ENCODE results near the gene AACS. TPM values are rescaled to one million over a fixed set of nuclear protein-coding genes. Genes with fewer than 3 reads are reported as not detected.
"Not testable (repeated sequence)": the region's sequence is repeated elsewhere in the genome, so short reads cannot be mapped to it uniquely, and the experiment has no call there.

The AACS gene
- total RNA-seq, 1 donor, result 44.9 TPM

DNA sequence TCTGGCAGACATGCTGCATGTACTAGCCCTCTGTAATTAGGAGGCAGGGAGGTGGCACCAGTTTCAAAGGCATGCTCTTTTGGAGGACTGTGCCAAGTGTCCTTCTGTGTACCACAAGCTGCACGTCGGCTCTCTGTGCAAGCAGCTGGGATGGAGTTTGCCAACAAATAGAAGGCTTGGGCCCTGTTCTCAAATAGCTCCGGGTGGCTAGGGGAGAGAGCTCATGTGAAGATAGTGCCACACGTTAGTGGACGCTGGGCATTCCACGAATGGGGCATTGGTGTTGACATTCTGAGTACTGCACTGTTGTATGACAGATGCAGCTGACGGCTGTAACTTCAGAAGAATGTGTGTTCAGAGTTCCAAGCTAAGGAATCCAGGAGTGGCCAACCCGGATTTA is 4.4 kb downstream of the AACS start:
- no peak for DNase-seq (ENCODE audit: low read depth)
- no peak overlapping the region for H3K4me3 ChIP-seq (ENCODE audit: low read depth, low read length)
- TF ChIP-seq, protein P1, sequence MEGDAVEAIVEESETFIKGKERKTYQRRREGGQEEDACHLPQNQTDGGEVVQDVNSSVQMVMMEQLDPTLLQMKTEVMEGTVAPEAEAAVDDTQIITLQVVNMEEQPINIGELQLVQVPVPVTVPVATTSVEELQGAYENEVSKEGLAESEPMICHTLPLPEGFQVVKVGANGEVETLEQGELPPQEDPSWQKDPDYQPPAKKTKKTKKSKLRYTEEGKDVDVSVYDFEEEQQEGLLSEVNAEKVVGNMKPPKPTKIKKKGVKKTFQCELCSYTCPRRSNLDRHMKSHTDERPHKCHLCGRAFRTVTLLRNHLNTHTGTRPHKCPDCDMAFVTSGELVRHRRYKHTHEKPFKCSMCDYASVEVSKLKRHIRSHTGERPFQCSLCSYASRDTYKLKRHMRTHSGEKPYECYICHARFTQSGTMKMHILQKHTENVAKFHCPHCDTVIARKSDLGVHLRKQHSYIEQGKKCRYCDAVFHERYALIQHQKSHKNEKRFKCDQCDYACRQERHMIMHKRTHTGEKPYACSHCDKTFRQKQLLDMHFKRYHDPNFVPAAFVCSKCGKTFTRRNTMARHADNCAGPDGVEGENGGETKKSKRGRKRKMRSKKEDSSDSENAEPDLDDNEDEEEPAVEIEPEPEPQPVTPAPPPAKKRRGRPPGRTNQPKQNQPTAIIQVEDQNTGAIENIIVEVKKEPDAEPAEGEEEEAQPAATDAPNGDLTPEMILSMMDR (IDR thresholded peaks at IDR 0.05; ENCODE audit: insufficient read depth, low read depth, low read length), result no peak

DNA sequence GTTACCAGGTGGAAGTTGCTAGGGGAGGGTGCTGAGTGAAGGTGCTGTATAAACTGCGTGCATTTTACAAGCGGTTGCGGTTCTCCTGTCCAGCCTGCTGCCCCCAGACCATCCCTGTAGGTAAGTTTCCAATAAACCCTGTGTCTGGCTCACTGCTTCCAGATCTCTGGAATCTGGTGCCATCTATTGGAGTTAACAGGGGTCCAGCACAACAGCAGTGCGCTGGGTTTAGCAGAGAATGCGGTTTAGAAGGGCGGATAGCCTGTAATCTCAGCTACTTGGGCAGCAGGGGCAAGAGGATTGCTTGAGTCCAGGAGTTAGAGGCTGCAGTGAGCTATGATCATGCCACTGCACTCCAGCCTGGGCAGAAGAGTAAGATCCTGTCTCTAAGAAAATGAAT is 4.9 kb downstream of the AACS start:
- no peak for DNase-seq (ENCODE audit: low read depth)
- H3K4me3 ChIP-seq (ENCODE audit: low read depth, low read length), result no peak overlapping the region
- TF ChIP-seq, protein P1 (IDR thresholded peaks at IDR 0.05; ENCODE audit: insufficient read depth, low read depth, low read length), result peak; percentile 20

DNA sequence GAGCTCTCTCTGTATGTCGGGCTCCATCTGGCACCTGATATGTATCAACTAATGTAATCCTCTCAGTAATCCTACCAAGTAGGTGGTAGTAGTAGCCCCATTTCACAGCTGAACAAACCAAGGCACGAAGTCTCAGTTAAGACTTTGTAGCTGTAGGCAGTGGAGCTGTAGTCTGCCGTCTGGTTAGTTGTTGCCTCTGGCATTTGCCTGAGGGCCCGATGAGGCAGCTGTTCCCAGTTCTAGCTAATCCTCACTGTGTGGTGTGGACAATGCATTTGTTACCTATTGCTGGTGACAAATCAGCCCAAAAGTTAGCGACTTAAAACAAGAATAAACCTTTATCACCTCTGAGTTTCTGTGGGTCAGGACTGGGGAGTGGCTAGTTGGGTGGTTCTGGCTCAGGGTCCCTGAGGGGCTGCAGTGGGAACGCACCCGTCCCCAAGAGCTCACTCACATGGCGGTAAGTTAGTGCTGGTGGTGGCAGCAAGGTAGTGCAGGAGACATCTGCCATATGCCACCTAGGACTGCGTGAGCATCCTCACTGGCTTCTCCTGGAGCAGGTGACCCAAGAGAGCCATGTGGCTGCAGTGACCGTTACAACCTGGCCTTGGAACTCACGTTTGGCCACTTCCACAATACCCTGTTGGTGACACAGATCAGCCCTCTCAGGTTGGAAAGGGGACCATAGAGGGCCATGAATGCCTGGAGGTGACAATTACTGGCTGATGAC is 5.6 kb downstream of the AACS start:
- no peak for DNase-seq (ENCODE audit: low read depth)

DNA sequence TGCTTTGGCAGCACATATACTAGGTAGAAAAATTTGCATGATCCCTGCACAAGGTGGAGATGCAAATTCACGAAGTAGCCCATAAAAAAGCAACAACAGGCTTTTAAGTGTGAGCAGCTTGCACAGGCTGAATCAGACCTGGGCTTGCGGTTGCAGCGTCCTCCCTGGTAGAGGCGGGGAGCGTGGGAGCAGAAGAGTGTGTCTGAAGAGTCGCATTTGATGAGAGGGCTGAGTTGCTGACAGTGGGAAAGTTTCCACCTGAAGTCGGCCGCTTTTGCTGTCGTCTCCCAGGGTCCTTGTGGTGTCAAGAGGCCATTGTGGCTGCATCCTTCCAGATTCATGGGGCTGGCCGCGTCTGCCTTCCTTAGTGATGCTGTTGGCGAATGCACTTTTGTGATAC is 6.2 kb downstream of the AACS start:
- TF ChIP-seq, protein P1 (IDR thresholded peaks at IDR 0.05; ENCODE audit: insufficient read depth, low read depth, low read length), result no peak
- H3K4me3 ChIP-seq (ENCODE audit: low read depth, low read length), result no peak overlapping the region
- no peak for DNase-seq (ENCODE audit: low read depth)

More for the DNA sequence above, 5.6 kb downstream of the AACS start:
- no peak overlapping the region for H3K4me3 ChIP-seq (ENCODE audit: low read depth, low read length)
- TF ChIP-seq, protein P1 (IDR thresholded peaks at IDR 0.05; ENCODE audit: insufficient read depth, low read depth, low read length), result no peak

DNA sequence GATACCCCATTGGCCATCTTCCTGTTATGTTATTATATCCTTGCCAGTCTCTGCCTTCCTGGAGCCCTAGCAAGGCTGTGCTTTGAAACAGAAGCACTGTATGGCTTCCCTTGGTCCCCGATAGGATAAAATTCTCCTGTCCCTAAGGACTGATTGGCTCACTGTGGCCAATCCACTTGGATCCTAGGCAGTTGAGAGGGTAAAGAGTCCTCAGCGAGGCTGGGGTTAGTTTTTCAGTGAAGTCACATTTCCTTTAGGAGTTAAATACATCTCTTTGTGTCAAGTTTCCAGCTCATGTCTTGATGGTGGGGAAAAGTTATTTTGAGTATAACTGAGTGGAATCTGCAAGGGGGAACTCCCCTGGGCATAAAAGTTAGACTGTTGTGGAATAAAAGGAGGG is 7.3 kb downstream of the AACS start:
- H3K4me3 ChIP-seq (ENCODE audit: low read depth, low read length), result no peak overlapping the region
- TF ChIP-seq, protein P1 (IDR thresholded peaks at IDR 0.05; ENCODE audit: insufficient read depth, low read depth, low read length), result no peak
- no peak for DNase-seq (ENCODE audit: low read depth)

DNA sequence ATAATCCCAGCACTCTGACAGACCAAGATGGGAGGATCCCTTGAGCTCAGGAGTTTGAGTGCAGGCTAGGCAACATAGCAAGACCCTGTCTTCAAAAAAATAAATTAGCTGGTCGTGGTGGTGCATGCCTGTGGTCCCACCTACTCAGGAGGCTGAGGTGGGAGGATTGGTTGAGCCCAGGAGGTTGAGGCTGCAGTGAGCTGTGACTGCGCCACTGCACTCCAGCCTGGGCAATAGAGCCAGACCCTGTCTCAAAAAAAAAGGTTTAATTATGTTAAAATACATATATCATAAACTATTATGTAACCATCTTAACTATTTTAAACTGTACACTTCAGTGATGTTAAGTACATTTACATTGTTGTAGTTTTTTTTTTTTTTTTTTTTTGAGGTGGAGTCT is 9.1 kb downstream of the AACS start:
- not testable (repeated sequence) for DNase-seq (ENCODE audit: low read depth); H3K4me3 ChIP-seq (ENCODE audit: low read depth, low read length)

DNA sequence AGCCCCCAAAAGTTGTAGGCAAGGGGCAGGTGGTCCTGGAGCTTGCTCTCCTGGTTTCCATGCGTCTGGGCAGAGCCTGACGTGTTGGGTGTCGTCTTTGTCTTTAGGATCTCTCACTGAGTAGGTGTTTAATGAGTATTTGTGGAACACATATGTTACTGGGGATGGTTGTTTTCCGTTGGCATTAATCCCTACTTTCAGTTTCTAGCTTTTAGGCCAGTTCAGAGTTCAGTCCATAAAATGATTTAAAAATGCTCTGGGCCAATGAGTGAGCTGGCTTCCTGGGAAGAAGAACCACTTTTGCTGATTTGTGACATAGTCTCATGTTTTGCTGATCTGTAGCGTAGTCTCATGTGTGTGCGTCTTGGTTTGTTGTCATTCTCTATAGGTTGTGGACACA is 10.9 kb downstream of the AACS start:
- H3K4me3 ChIP-seq (ENCODE audit: low read depth, low read length), result no peak overlapping the region
- DNase-seq (ENCODE audit: low read depth), result no peak
- TF ChIP-seq, protein P1 (IDR thresholded peaks at IDR 0.05; ENCODE audit: insufficient read depth, low read depth, low read length), result no peak
